ENCODE measurements around the gene MCHR2.

- no peak for TF ChIP-seq POLR2A (IDR thresholded peaks at IDR 0.05)
- TF ChIP-seq CTCF (IDR thresholded peaks at IDR 0.05) = no peak
These were observed 1.9 kb upstream of the MCHR2 start for GRCh38 chr6:99995916-99996315.

All from thyroid gland (tissue), 4 donors.